AML-193 (cell line): ENCODE data around the gene RXFP4.
A peak's percentile ranks its signal among the peaks of the same experiment; 100 is the strongest.

Source experiments
- DNase-seq, 2 experiments: peaks; one replicate each; lab custom pipeline; 2025; lab: John Stamatoyannopoulos, UW

RXFP4 gene

DNA sequence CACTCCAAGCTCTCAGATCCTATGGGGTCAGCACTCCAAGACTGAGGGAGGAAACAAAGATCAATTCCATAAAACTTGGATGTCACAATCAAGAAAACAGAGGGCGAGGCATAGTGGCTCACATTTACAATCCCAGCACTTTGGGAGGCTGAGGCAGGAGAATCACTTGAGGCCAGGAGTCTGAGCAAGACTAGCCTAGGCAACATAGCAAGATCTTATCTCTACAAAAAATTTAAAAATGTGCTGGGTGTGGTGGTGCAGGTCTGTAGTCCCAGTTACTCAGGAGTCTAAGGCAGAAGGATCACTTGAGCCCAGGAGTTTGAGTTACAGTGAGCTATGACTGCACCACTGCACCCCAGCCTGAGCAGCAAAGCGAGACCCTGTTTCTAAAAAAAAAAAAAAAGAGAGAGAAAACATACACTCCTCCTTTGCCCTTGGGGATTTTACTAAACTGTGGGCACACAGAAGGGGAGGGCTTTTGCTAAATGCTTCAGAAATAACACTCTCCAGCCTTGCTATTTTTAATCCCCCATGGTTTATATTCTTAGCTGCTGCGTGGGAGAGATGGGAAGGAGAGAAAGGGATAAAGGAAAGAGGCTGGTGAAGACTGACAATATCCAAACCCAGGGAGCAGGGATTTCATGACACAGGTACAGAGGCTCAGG is 18.8 kb downstream of the RXFP4 start:
- no peak for DNase-seq

DNA sequence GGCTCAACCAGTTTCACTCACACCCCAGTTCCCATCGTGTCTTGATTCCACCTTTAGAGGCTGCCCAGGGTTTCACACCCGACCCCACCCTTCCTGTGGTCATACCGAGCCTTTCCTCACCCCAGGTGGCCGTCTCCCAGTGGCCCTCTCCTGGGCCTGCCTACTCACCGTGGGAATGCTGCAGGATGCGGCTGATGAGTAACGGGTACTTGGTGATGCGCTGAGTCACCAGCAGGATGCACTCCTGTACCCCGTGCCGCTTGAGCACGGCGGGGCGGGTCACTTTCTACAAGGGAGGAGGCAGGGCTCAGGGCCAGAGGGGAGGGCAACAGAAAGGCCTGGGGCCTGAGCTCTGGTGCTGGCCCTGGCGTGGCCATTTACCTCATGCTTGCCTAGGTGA is 20.5 kb downstream of the RXFP4 start:
- DNase-seq: no peak

DNA sequence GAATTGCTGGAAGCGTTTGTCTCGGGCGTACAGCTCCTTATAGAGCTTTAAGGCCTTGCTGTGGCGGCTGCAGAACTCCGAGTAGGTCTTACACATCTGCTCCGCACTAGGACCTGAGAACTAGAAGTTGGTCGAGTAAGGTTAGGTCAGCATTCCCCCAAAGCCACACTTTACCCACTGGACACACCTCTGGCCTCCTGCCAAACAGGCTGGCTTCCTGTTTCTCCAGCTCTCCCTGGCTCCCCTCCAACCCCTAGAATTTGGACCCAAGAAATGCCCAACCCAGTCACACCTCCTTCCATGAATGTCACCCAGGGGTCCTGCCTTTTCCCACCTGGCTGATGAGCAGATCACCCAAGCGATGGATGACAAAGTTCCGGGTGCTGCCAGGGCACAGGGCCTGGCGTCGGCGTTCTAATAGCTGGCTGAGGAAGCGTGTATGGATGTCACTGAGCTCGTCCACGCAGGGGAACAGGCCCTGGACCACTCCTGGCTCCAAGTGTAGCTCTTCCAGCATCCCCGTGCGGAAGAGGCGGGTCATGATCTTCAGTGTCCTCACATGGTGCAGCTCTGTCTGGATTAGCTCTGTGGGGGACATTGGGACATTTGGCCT is 21.3 kb downstream of the RXFP4 start:
- no peak for DNase-seq

DNA sequence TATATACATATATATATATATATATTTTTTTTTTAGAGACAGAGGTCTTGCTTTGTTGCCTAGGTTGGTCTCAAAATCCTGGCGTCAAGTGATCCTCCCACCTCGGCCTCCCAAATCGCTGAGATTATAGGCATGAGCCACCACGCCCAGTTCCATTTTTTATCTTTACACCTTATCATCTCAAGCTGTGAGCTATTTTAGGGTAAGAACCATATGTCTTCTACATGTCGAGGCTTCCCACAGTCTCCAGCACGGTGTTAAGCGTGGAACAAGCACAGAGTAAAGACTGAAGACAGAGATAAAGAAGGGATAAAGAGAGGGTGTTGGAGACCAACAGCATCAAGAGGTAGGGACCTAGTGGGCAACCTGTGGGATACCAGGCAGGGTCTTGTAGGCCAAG is 22.8 kb downstream of the RXFP4 start:
- no peak for DNase-seq

DNA sequence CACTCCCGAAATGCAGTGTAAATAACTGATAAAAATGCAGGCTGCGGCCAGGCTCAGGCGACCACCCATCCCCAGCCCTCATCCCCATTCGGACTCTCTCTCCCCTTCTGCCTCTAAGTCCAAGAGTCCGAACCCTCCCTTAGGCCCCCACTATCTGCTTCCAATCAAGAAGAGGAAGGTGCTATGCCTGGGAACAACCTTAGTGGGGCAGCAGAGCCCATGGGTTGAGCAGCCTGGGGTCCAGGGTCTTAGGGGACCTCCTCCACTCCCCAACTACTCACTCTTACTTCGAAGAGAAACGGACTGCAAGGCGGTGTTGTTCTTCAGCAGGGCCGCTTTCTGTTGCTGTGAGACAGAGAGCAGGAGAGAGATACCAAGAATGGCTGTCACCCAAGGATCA is 24.7 kb downstream of the RXFP4 start:
- no peak for DNase-seq

DNA sequence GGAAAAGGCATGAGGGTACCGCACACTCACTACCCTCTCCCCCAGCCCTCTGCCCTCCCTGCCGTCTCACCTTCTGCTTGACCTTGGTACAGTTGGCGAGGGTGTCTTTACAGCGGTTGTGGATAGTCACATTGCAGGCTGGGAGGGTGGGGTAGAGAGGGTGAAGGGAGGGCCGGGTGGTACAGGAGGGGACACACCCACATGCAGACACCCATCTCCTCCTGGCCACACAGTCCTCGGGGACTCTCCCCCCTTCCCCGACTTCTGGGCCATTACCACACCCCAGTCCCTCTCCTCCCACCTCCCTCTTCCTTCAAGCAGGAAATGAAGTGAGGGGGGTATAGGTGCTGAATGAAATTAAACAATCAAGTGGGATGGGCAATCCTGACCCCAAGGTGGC is 25.3 kb downstream of the RXFP4 start:
- DNase-seq: no peak

DNA sequence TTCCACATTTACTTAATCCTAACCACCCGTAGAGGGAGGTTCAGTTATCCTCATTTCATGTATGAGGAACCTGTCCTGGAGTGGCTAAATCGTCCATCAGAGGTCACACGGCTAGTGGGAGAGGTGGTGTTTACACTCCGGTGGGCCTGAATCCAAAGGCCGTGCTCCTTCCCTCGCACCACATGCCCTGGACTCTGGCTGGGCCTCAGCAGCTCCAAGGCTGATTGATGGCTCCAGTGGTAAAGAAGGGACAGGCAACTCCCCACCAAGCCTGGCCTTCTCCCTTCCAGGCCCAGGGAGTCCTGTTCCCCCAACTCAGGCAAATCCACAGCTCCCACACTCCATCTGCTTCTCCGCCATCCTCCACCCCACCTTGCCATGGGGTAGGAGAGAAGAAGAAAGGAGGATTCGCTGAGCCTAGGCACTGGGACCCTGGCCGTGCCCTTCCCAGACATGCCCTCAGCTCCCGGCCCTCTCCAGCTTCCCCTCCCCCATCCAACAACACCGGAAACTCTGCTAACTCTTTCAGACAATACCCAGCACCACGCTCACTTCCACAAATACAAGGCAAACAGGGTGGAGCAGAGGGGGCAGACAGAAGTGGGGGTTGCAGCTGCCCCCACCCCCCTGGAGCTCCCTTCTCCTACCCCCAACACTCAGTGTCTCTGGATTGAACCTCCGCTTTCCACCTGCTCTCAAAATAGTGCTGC is 26.1 kb downstream of the RXFP4 start:
- DNase-seq: no peak

DNA sequence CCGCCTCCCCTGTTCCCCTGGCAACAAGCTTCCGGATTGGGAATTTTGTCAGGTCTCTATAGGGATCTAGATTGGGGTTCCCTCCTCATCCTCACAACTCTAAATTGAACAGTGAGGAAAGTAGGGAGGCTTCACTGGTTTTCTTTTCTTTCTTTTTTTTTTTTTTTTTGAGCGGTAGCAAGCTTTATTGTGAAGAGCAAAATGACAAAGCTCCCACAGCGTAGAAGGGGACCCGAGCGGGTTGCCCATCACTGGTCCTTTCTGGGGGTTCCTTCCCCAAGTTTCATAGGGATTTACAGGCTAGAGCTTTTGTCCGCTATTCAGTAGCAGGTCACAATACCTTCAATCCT is 26.6 kb downstream of the RXFP4 start:
- DNase-seq: no peak

DNA sequence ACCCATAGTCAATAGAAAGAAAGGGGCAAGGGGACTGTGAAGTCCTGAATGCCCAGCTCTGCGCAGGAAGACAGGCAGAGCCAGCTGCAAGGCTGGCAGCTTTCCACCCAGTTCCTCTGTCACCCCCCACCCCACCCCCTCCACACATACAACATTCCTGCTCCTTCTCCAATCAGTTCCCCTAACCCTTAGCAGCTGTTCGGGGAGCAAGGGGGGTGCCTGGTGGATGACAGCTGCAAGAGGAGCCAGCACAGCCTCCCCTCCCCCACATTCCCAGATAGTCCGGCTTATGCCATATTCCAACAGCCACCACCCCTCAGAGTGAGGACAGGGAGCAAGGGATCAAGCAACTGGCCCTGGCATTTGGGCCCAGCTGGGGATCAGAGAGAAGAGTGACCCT is 27.2 kb downstream of the RXFP4 start:
- DNase-seq: no peak

DNA sequence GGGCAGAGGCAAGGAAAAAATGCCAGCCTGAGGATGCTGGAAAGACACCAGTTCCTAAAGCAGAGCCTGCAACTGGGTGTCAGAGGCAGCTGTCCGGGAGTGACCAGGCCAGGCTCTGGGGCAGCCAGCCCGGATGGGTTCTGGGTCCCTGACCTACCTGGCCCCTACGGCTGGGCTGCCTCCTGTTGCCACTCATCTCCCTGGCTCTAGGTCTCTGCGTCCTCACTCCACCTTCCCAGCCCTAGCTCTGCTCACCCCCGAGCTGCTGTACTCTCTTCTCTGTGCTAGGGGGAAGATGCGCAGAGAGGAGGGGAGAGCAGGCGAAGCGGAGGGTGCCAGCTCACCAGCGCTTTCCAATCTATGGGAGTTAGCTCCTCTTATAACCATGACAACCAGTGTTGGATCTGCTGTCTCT is 27.9 kb downstream of the RXFP4 start:
- DNase-seq: no peak

DNA sequence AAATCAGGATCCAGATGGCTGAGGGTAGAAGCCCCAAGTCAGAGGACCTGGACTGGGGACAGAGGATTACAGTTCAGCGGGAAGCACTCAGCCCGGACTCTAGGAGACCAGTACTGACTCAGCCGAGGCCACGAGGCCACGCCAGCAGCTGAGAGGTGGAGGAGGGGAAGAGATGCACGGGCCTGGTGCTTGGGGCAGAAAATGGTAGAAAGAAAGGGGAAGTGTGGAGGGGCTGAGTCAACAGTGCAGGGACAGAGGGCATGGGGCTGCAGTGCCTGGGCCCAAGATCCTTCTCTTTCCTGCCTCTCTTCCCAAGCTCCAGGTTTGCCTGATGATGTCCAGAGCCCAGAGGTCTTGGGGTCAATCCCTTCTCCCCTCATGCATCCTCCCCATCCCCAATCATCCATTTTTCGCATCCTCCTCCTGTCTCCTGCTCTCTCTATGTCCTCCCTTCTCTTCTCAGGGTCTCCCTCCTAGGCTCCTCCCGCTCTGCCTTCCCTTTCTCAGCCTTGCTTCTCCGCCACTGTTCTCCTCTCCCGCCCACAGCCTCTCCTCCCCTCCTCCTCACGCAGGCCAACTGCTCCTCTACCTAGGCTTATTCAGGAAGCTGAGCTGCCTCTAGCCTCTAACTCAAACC is 29.2 kb downstream of the RXFP4 start:
- peak; percentile 91 to 92 for DNase-seq

DNA sequence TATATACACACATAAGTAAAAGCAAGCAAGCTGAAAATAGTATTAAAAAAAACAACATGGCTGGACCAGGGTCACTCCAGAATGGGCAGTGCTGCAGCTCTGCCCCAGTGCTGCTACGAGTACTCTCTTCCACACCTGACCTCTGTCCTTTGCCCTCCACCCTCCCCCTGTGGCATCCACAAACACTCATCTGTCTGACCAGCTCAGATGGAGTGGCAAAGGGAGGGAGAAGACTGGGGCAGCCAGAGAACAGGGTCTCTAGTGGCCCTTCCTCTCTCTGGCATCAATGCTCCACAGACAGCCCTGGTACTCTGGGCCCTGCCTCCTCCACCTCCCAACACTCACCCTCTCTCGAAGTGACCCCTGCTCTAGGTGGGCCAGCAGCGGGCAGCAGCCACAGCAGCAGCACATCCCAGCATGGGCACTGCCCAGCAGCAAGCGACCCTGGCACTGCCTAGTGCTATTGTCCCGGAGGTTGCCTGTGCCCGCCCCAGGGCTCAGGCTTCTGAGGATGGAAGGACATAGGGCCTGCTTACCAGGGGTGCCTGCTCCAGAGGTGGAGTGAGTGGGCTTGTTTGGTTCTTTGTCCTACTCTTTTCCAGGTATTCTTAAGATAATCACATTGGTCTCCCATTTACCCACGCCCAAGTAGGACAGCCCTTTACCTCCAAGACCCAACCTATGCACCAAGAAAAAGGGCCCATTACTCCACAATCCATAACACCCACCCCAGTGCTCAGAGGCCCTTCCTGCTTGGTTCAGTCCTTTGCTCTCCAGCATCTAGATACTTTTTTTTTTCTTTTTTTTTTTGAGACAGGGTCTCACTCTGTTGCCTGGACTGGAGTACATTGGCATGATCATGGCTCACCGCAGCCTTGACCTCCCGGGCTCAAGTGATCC is 30.7 kb downstream of the RXFP4 start:
- DNase-seq: no peak

DNA sequence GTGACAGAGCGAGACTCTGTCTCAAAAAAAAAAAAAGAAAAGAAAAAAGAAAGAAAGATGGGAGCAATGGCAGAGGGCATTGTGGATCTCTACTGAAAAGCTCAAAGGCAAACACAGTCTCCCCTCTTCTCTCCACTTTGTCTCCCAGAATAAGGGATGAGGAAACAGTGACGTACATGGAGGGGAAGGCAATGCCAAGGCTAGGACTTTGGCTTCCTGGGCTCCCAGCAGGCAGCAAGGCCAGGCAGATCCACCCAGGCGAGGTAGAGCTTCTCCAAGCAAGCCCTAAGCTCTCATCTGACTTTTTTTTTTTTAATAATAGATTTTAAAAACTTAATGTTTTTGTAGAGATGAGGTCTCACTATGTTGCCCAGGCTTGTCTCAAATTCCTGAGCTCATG is 32.3 kb downstream of the RXFP4 start:
- no peak for DNase-seq

DNA sequence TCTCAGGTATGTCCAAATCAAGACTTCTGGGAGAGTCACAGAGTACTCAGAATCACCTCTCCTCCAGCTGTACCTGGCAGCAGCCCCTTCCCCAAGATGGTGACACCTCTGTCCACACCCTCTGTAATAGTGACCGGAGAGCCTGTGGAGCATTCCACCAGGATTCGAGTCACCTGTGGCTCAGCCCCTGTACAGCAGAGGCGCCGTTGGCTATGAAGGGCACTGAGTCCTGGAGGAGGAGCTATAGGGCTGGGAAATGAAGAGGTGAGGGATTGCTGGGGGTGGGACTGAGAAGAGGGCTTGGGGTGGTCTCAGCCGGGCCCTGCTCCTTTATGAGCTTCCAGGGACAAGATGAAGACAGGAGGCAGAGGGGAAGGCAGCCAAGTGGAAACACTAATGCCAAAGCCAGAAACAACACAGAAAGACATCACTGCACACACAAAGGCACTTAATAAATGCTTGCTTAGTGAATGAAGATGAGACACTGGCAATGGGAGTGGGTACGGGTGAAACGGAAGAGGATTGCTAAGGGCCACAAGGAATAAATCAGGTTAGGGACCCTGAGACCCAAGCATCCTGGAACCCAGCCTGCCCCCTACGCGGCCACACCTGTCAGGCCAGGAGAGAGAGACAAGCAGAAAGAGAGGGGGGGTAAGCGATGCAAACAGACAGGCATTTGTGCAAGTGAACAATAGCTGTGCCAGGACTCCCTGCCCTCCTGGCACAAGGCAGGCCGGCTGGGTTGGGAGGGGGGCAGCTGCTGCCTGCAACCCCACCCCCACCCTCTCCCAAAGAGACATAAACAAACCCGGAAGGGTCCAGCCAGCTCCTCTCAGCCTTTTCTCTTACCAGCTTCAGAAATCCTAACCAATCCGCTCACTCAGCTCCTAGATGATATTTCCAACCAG is 33.0 kb downstream of the RXFP4 start:
- DNase-seq: no peak

DNA sequence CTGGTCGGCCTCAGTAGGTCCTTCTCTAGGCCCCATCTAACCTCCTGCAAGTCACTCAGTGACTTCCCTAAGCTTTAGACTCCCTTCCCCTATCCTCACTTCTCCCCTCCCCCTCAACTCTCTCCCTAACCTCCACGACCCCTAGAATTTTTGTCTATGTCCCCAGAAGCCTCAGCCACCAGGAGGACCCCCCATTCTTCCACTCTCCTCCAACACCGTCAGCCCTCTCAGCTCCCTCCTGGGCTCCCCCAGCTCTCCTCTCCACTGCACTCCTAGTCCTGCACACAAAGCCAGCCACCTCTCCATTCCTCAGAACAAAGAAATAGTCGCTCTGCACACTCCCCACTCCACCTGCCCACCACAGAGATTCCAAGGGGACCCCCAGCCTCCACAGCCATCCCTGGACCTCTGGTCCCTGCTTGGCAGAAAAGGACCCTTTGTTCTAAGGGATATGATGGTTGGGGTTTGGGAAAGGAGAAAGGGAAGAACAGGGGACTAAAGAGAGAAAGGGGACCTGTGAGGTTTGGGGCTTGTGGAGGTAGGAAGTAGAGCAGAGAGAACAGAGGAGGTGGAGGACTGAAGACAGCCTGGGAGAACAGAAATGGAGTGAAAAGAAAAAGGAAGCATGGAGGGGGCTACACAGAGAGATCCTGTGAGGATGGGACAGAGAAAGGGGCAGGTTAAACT is 34.1 kb downstream of the RXFP4 start:
- DNase-seq: peak in 1 of 2 experiments; percentile 12

DNA sequence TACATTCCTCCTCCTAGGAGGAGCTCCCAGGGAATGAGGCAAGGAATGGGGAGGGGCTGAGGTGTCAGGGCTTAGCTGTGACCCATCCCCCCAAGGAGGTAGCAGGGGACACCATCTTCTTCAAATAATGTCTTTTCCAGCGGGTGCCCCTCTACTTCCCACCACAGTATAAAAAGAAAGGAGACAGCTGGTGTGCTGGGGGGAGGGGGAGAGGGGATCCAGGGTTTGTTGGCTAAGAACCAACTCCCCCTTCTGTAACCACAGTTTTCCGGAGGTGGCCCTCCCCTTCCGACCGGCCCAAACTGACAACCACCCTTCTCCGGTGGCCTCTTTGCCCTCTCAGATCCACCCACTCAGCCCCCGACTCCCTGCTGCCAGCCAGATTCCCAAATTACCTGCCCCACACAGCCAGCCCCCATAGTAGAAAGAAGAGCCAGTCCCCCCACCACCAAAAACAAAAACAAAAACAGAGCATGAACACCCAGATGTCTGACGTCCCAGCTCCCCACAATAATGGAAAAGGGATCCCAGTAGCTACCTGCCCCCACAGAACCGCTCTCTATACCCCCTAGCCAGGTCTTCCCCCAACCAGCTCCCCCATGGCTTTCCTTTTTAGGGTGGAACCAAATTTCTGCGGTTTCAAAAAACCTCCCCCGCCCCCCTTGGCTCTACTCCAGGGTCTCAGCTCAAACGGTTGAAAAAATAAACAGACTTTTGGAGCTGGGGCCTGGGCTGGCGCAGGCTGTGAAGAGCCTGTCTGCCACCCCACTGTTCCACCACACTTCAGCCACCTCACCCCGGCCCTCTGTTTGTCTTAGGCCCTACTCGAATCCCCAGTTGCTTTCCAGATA is 34.8 kb downstream of the RXFP4 start:
- peak; percentile 72 to 77 for DNase-seq

DNA sequence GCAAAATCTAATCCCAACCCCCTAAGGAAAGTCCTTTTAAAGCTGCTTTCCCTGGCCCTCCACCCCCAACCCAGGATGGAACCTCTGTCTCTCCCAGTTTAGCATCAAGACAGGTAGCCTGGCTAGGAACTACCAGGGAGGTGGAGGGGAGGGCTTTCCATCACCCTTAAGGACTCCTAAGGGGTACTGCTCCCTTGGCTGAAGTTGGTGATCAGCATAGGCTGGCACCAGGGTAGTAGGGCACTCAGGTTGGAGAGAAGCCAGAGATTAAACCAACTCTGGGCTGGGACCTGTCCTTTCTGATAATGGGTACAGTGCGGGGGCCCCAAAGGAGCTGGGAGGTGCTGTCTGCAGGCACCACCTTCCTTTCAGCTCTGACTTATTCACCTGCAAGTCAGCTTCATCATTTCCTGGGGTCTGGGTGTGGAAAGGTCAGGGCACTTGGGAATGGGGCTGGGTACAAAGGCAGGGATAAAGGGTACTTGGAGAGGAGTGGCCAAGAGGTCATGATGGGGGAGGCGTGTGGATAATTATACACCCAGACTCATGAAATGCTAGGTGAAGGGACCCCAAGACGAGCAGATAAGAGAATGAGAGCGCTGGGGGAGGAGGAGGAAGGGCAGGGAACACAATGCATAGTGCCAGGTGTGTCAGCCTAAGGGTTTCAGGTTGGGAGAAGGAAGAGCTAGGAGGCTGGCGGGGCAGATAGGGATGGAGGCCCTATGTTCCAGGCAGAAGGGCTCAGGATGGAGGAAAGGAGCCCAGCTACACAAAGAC is 35.7 kb downstream of the RXFP4 start:
- DNase-seq: no peak

DNA sequence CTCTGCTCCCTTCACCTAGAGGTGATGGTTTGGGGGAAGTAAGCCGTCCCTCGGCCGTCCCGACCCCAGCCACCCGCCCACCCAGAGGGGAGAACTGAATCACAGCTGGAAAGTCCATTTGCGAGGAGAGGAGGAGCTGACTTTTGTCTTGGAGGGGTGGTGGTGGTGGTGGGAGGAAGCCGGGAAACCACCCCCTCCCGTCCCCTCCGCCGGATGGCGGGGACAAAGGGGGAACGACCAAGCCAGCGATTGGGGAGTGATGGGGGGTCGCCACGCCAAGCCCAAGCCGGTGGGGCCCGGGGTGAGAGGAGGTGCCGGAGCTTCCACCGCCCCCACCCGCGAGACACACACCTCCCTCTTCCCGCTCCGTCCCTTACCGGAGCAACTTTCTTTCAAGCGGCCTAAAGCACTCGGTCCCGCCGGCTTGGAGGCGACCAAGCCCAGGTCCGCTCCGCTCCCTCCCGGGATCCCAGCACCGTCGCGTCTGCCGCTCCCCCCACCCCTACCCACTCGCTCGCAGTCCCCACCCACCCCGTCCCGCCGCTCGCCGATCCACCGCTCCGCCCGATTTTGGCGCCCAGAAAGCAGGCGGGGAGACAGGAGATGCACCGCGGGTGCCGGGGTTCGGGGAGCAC is 36.4 kb downstream of the RXFP4 start:
- no peak for DNase-seq
